GM13976 (cell line): ENCODE data around the gene TRIM2.

Experiments used
- DNase-seq: peaks from one replicate; pipeline ENCODE4 v3.0.0; 2012; ENCODE audit warnings: low spot score
- CTCF ChIP-seq: IDR thresholded peaks from 2 replicates; pipeline ENCODE4 v1.5.1; 2012; ENCODE audit warnings: borderline replicate concordance, mild to moderate bottlenecking; ENCODE audit not compliant: insufficient read depth; ENCODE audit errors: extremely low read depth, missing control alignments, control extremely low read depth
- in situ Hi-C: fragments of 300-500 bp; cut with MboI; formaldehyde crosslinking; loops from one replicate; pipeline ENCODE4 v1.12.0; 2022; ENCODE audit warnings: low sequenced_read_pairs, mixed read lengths, inconsistent platforms; ENCODE audit not compliant: unreplicated experiment

Gene TRIM2

DNA sequence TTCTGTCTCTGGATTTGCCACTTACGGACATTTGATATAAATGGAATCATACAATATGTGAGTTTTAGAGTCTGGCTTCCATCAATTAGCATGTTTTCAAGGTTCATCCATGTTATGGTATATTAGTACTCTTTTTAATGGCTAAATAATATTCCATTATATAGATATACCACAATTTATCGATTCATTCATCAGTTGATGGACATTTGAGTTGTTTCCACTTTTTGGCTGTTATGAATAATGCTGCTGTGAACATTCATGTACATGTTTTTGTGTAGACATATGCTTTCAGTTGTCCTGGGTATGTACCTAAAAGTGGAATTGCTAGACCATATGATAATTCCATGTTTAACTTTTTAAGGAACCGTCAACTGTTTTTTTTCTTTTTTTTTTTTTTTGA lies 79.0 kb downstream of the TRIM2 start:
- no peak for DNase-seq
- TF ChIP-seq CTCF, result no peak
- in situ Hi-C loops, result no loop called here

GRCh38 chr4:153290134-153290533 lies 85.9 kb downstream of the TRIM2 start:
- in situ Hi-C loops, result no loop called here
- no peak for DNase-seq
- TF ChIP-seq CTCF, result no peak

DNA sequence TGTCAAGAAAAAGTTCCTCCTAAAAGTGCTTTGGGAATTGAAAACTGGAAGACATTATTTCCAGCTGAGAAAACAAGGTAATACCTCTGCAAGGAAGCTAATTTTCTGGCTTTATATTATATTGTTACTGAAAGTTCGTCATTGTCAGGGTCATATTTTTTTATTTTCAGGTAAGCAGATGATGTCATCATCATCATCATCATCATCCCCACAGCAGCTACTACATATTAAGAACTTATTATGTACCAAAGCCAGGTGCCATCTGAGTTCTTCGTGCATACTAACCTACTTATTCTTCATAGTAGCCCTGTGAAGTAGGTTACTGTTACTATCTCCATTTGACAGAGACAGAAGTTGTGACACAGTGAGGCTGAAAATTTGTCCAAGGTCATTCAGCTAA lies 87.3 kb downstream of the TRIM2 start:
- in situ Hi-C loops, result no loop called here
- TF ChIP-seq CTCF, result no peak
- no peak for DNase-seq

- no peak for TF ChIP-seq CTCF
- DNase-seq, result no peak
- in situ Hi-C loops, result no loop called here
Observed at GRCh38 chr4:153292897-153293741, 88.9 kb downstream of the TRIM2 start.

DNA sequence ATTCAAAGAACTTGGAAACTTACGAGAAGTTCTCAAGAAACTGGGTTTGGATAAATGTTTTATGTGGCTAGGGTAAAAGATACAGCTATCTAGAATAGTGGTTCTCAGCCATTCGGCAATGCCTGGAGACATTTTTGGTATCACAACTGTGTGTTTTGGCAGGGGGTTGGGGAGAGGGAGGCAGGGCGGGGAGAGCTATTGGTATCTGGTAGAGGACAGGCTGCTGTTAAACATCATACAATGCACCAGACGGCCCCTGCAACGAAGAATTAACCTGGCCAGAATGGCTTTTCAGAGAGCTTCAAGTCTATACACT lies 89.5 kb downstream of the TRIM2 start:
- no peak for TF ChIP-seq CTCF
- DNase-seq, result no peak
- in situ Hi-C loops, result no loop called here

- DNase-seq, result no peak
- no peak for TF ChIP-seq CTCF
- in situ Hi-C loops, result no loop called here
Observed at GRCh38 chr4:153294631-153295030, 90.4 kb downstream of the TRIM2 start.

DNA sequence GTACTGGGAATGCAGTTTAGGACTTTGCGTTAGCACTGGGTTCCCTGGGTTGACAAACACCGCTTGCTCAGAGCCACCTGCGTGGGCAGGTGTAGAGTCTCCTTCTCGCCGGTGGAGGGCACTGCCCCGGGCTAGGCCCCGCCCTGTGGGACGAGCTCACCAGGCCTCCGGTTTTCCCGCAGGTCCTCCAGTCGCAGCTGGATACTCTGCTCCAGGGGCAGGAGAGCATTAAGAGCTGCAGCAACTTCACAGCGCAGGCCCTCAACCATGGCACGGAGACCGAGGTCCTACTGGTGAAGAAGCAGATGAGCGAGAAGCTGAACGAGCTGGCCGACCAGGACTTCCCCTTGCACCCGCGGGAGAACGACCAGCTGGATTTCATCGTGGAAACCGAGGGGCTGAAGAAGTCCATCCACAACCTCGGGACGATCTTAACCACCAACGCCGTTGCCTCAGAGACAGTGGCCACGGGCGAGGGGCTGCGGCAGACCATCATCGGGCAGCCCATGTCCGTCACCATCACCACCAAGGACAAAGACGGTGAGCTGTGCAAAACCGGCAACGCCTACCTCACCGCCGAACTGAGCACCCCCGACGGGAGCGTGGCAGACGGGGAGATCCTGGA lies 91.0 kb downstream of the TRIM2 start:
- no peak for TF ChIP-seq CTCF
- in situ Hi-C loops, result no loop called here
- DNase-seq, result no peak
